ENCODE measurements around the gene KTI12. TPM values are rescaled to one million over a fixed set of nuclear protein-coding genes. Genes with fewer than 3 reads are reported as not detected.
A peak's percentile ranks its signal among the peaks of the same experiment; 100 is the strongest.

KTI12 gene
- total RNA-seq, 2 experiments from 2014 or later: 13.4 to 14.0 TPM

- Mint-ChIP-seq H3K36me3 (ENCODE audit: low read depth) (peaks cover 31% of the 10 kb centered on the region), H3K4me1 (ENCODE audit: low read depth) (peaks cover 29% of the 10 kb centered on the region), H3K27ac (no peak overlapping the region), H3K27me3 (no peaks in the 10 kb centered on the region), H3K4me3 (no peak overlapping the region), H3K9me3 (no peaks in the 10 kb centered on the region)
- intact Hi-C loops (cut with micrococcal nuclease): no loop called here
- no peak for ATAC-seq
- ChIA-PET POLR2A (interaction anchor here (0.7 to 1.5 kb wide), 2 partner anchors 8 to 340 kb away, joined by 3 read pairs; no protein-coding TSS in a partner anchor), CTCF (no interaction called here)
- DNase-seq: no peak
- TF ChIP-seq CTCF (IDR thresholded peaks at IDR 0.05): no peak
Measured at GRCh38 chr1:52063192-52063591, 29.6 kb upstream of the KTI12 start.

GRCh38 chr1:52060822-52061221 is 27.2 kb upstream of the KTI12 start:
- Mint-ChIP-seq H3K4me3 (no peak overlapping the region), H3K27ac (no peak overlapping the region), H3K36me3 (ENCODE audit: low read depth) (peaks cover 30% of the 10 kb centered on the region), H3K4me1 (ENCODE audit: low read depth) (peaks cover 33% of the 10 kb centered on the region), H3K9me3 (no peaks in the 10 kb centered on the region), H3K27me3 (no peaks in the 10 kb centered on the region)
- POLR2A ChIA-PET: interaction anchor here (0.6 kb wide), 1 partner anchor 9 kb away, joined by 3 read pairs; no protein-coding TSS in a partner anchor
- TF ChIP-seq CTCF (IDR thresholded peaks at IDR 0.05): no peak
- intact Hi-C loops (cut with micrococcal nuclease): no loop called here
- CTCF ChIA-PET: no interaction called here
- DNase-seq (no peak), ATAC-seq (no peak)

- intact Hi-C loops (cut with micrococcal nuclease): no loop called here
- Mint-ChIP-seq H3K4me1 (ENCODE audit: low read depth) (peaks cover 33% of the 10 kb centered on the region), H3K9me3 (no peaks in the 10 kb centered on the region), H3K27me3 (no peaks in the 10 kb centered on the region), H3K4me3 (no peak overlapping the region), H3K27ac (peak overlapping the region; percentile 42), H3K36me3 (ENCODE audit: low read depth) (peaks cover 30% of the 10 kb centered on the region)
- CTCF ChIA-PET: no interaction called here
- DNase-seq (no peak), ATAC-seq (no peak)
- POLR2A ChIA-PET: interaction anchor here (0.6 to 1.1 kb wide), 3 partner anchors 12 to 27 kb away, joined by 3 to 5 read pairs (median 3); no protein-coding TSS in a partner anchor
- no peak for TF ChIP-seq CTCF (IDR thresholded peaks at IDR 0.05)
Measured at GRCh38 chr1:52059888-52060287, 26.3 kb upstream of the KTI12 start.

- peaks cover 33% of the 10 kb centered on the region for H3K4me1 Mint-ChIP-seq (ENCODE audit: low read depth)
- H3K36me3 Mint-ChIP-seq (ENCODE audit: low read depth): peaks cover 30% of the 10 kb centered on the region
- TF ChIP-seq CTCF (IDR thresholded peaks at IDR 0.05): no peak
- DNase-seq (no peak), ATAC-seq (no peak)
- no peak overlapping the region for H3K27ac Mint-ChIP-seq
- intact Hi-C loops (cut with micrococcal nuclease): no loop called here
- CTCF ChIA-PET: no interaction called here
- H3K4me3 Mint-ChIP-seq: peak overlapping the region; percentile 24
- POLR2A ChIA-PET: interaction anchor here (0.6 to 1.1 kb wide), 3 partner anchors 13 to 26 kb away, joined by 3 to 5 read pairs (median 3); no protein-coding TSS in a partner anchor
- H3K9me3 Mint-ChIP-seq: no peaks in the 10 kb centered on the region
- H3K27me3 Mint-ChIP-seq: no peaks in the 10 kb centered on the region
Measured at GRCh38 chr1:52059321-52059720, 25.7 kb upstream of the KTI12 start.

GRCh38 chr1:52057876-52058415 is 24.3 kb upstream of the KTI12 start:
- ChIA-PET CTCF (interaction anchor here (0.8 kb wide), 1 partner anchor 272 kb away, joined by 3 read pairs; no protein-coding TSS in a partner anchor), POLR2A (interaction anchor here (4.0 kb wide), 1 partner anchor 24 kb away, joined by 24 read pairs; the partner anchor contains the start of gene KTI12)
- H3K9me3 Mint-ChIP-seq: no peaks in the 10 kb centered on the region
- ATAC-seq: no peak
- intact Hi-C loops (cut with micrococcal nuclease): no loop called here
- H3K4me1 Mint-ChIP-seq (ENCODE audit: low read depth): peaks cover 37% of the 10 kb centered on the region
- no peak for TF ChIP-seq CTCF (IDR thresholded peaks at IDR 0.05)
- H3K4me3 Mint-ChIP-seq: peak overlapping the region; percentile 86
- DNase-seq: no peak
- H3K27me3 Mint-ChIP-seq: no peaks in the 10 kb centered on the region
- peak overlapping the region; percentile 18 for H3K27ac Mint-ChIP-seq
- peaks cover 27% of the 10 kb centered on the region for H3K36me3 Mint-ChIP-seq (ENCODE audit: low read depth)
